SK-N-SH treated with all-trans-retinoic acid at 6 μM for 48 hours (cell line): ENCODE results near the gene ARHGAP45.

Experiments used
- ZFP3 ChIP-seq: fragments of 250-450 bp; sonication (Bioruptor Pico); IDR thresholded peaks from 2 replicates; pipeline ENCODE4 v1.5.0; 2020; ENCODE audit warnings: mild to moderate bottlenecking, moderate library complexity
- ZNF8 ChIP-seq: fragments of 450-650 bp; formaldehyde crosslinking; IDR thresholded peaks from 2 replicates; pipeline ENCODE4 v1.5.0; 2020; ENCODE audit warnings: mild to moderate bottlenecking, moderate library complexity

DNA sequence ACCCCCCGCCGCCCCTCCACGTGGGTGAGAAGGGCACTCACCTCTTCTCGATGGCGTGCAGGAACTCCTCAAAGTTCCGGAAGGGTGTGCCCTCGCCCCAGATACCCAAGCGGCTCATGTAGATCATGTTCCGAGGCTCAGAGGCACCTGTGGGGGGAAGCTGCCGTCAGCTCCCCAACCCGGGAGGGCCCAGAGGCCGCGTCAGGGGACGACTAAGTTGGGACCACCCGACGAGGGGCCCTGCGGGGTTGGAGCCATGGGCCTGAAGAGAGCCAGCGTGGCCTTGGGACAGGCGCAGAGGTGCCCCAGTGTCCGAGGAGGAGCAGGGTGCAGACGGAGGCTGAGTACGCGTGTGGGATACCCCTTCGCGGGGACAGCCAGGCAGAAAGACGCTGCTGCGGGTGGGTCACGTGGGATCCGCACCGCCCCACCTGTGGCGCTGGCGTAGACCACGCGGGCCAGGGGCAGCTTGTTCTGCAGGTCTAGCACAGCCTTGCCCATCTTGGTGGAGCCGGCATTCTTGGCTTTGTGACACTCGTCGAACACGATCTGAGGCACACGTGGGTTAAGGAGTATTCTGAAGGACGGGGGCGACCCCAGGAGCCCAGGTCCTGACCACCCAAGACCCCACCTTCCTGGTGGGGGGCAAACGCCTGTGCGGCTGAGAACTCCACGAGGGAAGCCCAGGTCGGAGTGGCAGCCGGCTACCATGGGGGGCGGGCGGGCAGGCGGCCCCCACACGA, 52.7 kb downstream of the ARHGAP45 start:
- no peak for TF ChIP-seq ZNF8 (CRISPR knock-in tag)
- no peak for TF ChIP-seq ZFP3 (CRISPR knock-in tag)
